Activated T-helper 2 cell treated with anti-CD3 and anti-CD28 coated beads, Interferon-gamma antibody, Interleukin-2, Interleukin-4, amounts not matched to agents 10 μg/mL and 5 μg/mL and 100 μg/mL, durations not matched to agents 14 hours and 24 hours and 36 hours (primary cell): ENCODE results near the gene CLRN1. TPM values are rescaled to one million over a fixed set of nuclear protein-coding genes. Genes with fewer than 3 reads are reported as not detected.

Experiments
- DNase-seq: peaks from one replicate; pipeline ENCODE4 v3.0.0; 2021; ENCODE audit warnings: low spot score
- H3K27ac Mint-ChIP-seq: one replicate; pipeline ENCODE4 v1.8.0; 2021; ENCODE audit warnings: mixed read lengths
- H3K27me3 Mint-ChIP-seq: one replicate; pipeline ENCODE4 v1.8.0; 2021; ENCODE audit warnings: low read depth, mixed read lengths
- H3K36me3 Mint-ChIP-seq: one replicate; pipeline ENCODE4 v1.8.0; 2021; ENCODE audit warnings: low read depth, mixed read lengths
- H3K4me1 Mint-ChIP-seq: one replicate; pipeline ENCODE4 v1.8.0; 2021; ENCODE audit warnings: low read depth, mixed read lengths
- H3K4me3 Mint-ChIP-seq: one replicate; pipeline ENCODE4 v1.8.0; 2021; ENCODE audit warnings: low read depth, mild to moderate bottlenecking, moderate library complexity, mixed read lengths
- H3K9me3 Mint-ChIP-seq: one replicate; pipeline ENCODE4 v1.8.0; 2021; ENCODE audit warnings: mixed read lengths
- intact Hi-C: fragments of 100-400 bp; cut with micrococcal nuclease; formaldehyde crosslinking; loops from one replicate; pipeline ENCODE4 v1.15.1; 2023
- total RNA-seq: library from RNA; stranded (reverse); gene quantifications from 2 replicates; pipeline ENCODE4 v1.2.3, GENCODE V29; 2022

Gene CLRN1
- total RNA-seq, 1 donor from 2014 or later: not detected

- Mint-ChIP-seq H3K9me3 (no peaks in the 10 kb centered on the region), H3K4me3 (no peak within 1 kb of the TSS), H3K4me1 (no peaks in the 10 kb centered on the region), H3K27ac (no peak within 1 kb of the TSS), H3K36me3 (no peaks in the 10 kb centered on the region), H3K27me3 (peaks cover 48% of the 10 kb centered on the region)
- DNase-seq: no peak
- intact Hi-C loops: no loop called here
Measured at GRCh38 chr3:150905339-150905738, 67.2 kb downstream of the CLRN1 start, which contains the start of gene MINDY4B. MINDY4B (minus strand) TSS chr3:150905439; CDS start chr3:150905439, 0 bp downstream.

GRCh38 chr3:150902988-150903387 lies 69.5 kb downstream of the CLRN1 start:
- H3K4me3 Mint-ChIP-seq: no peak overlapping the region
- peaks cover 47% of the 10 kb centered on the region for H3K27me3 Mint-ChIP-seq
- no peaks in the 10 kb centered on the region for H3K9me3 Mint-ChIP-seq
- H3K27ac Mint-ChIP-seq: no peak overlapping the region
- no peaks in the 10 kb centered on the region for H3K4me1 Mint-ChIP-seq
- no peak for DNase-seq
- no peaks in the 10 kb centered on the region for H3K36me3 Mint-ChIP-seq
- intact Hi-C loops: no loop called here

- no peak for DNase-seq
- no peak overlapping the region for H3K27ac Mint-ChIP-seq
- no peak overlapping the region for H3K4me3 Mint-ChIP-seq
- H3K36me3 Mint-ChIP-seq: no peaks in the 10 kb centered on the region
- no peaks in the 10 kb centered on the region for H3K4me1 Mint-ChIP-seq
- H3K9me3 Mint-ChIP-seq: no peaks in the 10 kb centered on the region
- H3K27me3 Mint-ChIP-seq: peaks cover 43% of the 10 kb centered on the region
- intact Hi-C loops: no loop called here
Measured at GRCh38 chr3:150901793-150902192, 70.7 kb downstream of the CLRN1 start.

GRCh38 chr3:150899141-150899540 lies 73.4 kb downstream of the CLRN1 start:
- DNase-seq: no peak
- Mint-ChIP-seq H3K4me1 (no peaks in the 10 kb centered on the region), H3K9me3 (no peaks in the 10 kb centered on the region), H3K27ac (no peak overlapping the region), H3K36me3 (no peaks in the 10 kb centered on the region), H3K4me3 (no peak overlapping the region), H3K27me3 (peaks cover 36% of the 10 kb centered on the region)
- intact Hi-C loops: no loop called here

DNA sequence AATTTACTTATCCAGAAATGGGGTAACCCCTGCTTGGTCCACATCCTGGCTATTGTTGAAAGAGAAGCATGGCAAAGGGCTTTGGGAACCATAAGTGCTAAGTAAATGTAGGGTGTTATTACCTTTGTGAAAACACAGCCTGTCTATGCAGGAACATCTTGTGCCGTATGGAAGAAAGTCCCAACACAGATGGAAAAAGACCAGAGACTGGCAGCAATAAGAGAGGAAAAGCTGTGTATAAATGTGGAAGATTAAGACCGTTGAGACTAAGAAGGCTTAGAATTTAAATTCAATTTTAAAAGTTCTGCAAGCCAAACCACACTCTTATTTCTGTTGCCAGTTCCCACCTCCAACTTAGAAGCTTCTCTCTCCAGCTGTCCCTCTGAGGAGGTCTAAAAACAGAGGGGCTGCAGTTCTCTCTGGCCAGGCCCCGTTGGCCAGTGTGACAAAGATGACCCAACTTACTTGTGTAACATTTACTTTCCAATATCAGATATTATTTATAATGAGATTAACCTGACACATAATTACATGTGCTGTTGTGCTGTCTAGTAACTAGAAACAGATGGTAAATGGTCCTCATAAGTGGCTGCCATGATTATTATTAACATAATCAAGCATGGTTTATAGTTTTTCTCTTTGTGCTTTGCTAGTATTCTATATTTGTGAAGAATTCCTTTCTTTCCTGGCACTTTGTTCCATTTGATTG lies 74.3 kb downstream of the CLRN1 start:
- no peaks in the 10 kb centered on the region for H3K36me3 Mint-ChIP-seq

DNA sequence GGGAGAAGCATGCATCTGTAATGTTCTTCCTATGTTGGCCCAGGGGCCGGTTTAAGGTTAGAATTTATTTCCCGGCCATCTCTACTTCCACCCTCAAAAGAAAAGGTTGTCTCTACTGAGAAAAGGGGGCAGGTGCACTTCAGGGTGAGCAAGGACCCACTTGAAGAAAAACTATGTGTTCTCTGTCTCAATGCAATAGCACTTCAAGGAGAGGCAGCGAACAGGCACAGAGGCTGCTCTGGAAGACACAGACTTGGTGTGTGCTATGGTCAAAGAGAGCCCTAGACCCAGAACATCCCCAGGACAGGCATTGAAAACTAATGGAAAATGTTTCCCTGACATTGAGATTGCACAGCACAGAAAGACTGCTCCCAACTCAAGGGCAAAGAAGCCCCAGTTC lies 74.9 kb downstream of the CLRN1 start:
- no peak overlapping the region for H3K4me3 Mint-ChIP-seq
- intact Hi-C loops: no loop called here
- H3K27ac Mint-ChIP-seq: no peak overlapping the region
- H3K9me3 Mint-ChIP-seq: no peaks in the 10 kb centered on the region
- no peaks in the 10 kb centered on the region for H3K4me1 Mint-ChIP-seq
- peaks cover 24% of the 10 kb centered on the region for H3K27me3 Mint-ChIP-seq
- H3K36me3 Mint-ChIP-seq: no peaks in the 10 kb centered on the region
- DNase-seq: no peak

More for the DNA sequence above, 74.3 kb downstream of the CLRN1 start:
- H3K9me3 Mint-ChIP-seq: no peaks in the 10 kb centered on the region
- no peak overlapping the region for H3K27ac Mint-ChIP-seq
- H3K4me3 Mint-ChIP-seq: no peak overlapping the region
- intact Hi-C loops: no loop called here
- DNase-seq: no peak
- peaks cover 30% of the 10 kb centered on the region for H3K27me3 Mint-ChIP-seq
- no peaks in the 10 kb centered on the region for H3K4me1 Mint-ChIP-seq

GRCh38 chr3:150890831-150891230 lies 81.7 kb downstream of the CLRN1 start:
- no peaks in the 10 kb centered on the region for H3K9me3 Mint-ChIP-seq

DNA sequence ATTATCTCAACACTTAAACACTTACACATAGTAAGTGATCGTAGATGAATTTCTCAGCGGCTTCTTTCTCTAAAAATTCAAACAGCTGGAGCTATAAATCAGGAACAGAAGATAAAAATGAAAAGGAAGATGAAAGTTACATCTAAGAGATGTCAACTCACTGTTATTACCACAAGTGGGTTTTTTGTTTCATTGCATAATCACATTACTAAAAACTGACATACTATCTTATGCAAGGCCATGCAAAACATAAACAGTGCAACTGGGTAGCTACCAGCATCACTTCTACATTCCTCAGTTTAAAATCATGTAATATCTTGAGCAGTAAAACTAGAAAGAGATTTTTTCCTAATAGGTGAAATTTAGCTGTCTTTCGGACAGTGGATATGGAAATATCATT lies 82.2 kb downstream of the CLRN1 start:
- Mint-ChIP-seq H3K9me3 (no peaks in the 10 kb centered on the region), H3K4me1 (peaks cover 3% of the 10 kb centered on the region), H3K27ac (no peak overlapping the region), H3K36me3 (no peaks in the 10 kb centered on the region), H3K27me3 (peaks cover 21% of the 10 kb centered on the region), H3K4me3 (no peak overlapping the region)
- no peak for DNase-seq
- intact Hi-C loops: no loop called here

More at GRCh38 chr3:150890831-150891230, 81.7 kb downstream of the CLRN1 start:
- Mint-ChIP-seq H3K36me3 (no peaks in the 10 kb centered on the region), H3K4me1 (peaks cover 3% of the 10 kb centered on the region), H3K27ac (no peak overlapping the region), H3K27me3 (peaks cover 17% of the 10 kb centered on the region), H3K4me3 (no peak overlapping the region)
- no peak for DNase-seq
- intact Hi-C loops: no loop called here

GRCh38 chr3:150889106-150889505 lies 83.4 kb downstream of the CLRN1 start:
- intact Hi-C loops: no loop called here
- Mint-ChIP-seq H3K9me3 (no peaks in the 10 kb centered on the region), H3K27me3 (peaks cover 19% of the 10 kb centered on the region), H3K4me3 (no peak overlapping the region), H3K27ac (no peak overlapping the region), H3K36me3 (no peaks in the 10 kb centered on the region), H3K4me1 (peaks cover 3% of the 10 kb centered on the region)
- DNase-seq: no peak

- intact Hi-C loops: no loop called here
- Mint-ChIP-seq H3K4me1 (peaks cover 3% of the 10 kb centered on the region), H3K36me3 (no peaks in the 10 kb centered on the region), H3K27ac (no peak overlapping the region), H3K4me3 (no peak overlapping the region), H3K9me3 (no peaks in the 10 kb centered on the region), H3K27me3 (peaks cover 27% of the 10 kb centered on the region)
- DNase-seq: no peak
Measured at GRCh38 chr3:150887031-150887430, 85.5 kb downstream of the CLRN1 start.

GRCh38 chr3:150885535-150885934 lies 87.0 kb downstream of the CLRN1 start:
- DNase-seq: no peak
- intact Hi-C loops: no loop called here
- Mint-ChIP-seq H3K27me3 (peaks cover 33% of the 10 kb centered on the region), H3K4me3 (no peak overlapping the region), H3K4me1 (peaks cover 3% of the 10 kb centered on the region), H3K27ac (no peak overlapping the region), H3K36me3 (no peaks in the 10 kb centered on the region), H3K9me3 (no peaks in the 10 kb centered on the region)

GRCh38 chr3:150878996-150879575 lies 93.4 kb downstream of the CLRN1 start:
- Mint-ChIP-seq H3K36me3 (no peaks in the 10 kb centered on the region), H3K27ac (no peak overlapping the region), H3K27me3 (peaks cover 14% of the 10 kb centered on the region), H3K9me3 (no peaks in the 10 kb centered on the region), H3K4me3 (no peak overlapping the region), H3K4me1 (peaks cover 24% of the 10 kb centered on the region)
- intact Hi-C loops: loop anchor here (5.0 kb wide), 1 partner anchor 208 kb away; the partner anchor contains the start of gene MED12L
- DNase-seq: no peak

- Mint-ChIP-seq H3K27ac (no peak overlapping the region), H3K4me1 (peaks cover 24% of the 10 kb centered on the region), H3K4me3 (no peak overlapping the region), H3K36me3 (no peaks in the 10 kb centered on the region), H3K27me3 (peaks cover 8% of the 10 kb centered on the region), H3K9me3 (no peaks in the 10 kb centered on the region)
- intact Hi-C loops: loop anchor here (5.0 kb wide), 1 partner anchor 209 kb away; the partner anchor contains the start of gene MED12L
- DNase-seq: no peak
Measured at GRCh38 chr3:150878290-150878689, 94.2 kb downstream of the CLRN1 start.
